GM12878 (cell line): Measurements from ENCODE around the gene SIPA1. TPM values are rescaled to one million over a fixed set of nuclear protein-coding genes. Genes with fewer than 3 reads are reported as not detected.
"Not testable (repeated sequence)": the region's sequence is repeated elsewhere in the genome, so short reads cannot be mapped to it uniquely, and the experiment has no call there.

Experiments
- ATAC-seq: fragments of 200-7000 bp; cut with Tn5 transposase; 3 replicates; pipeline ENCODE4 v1.9.1; 2020; ENCODE audit warnings: mild to moderate bottlenecking, moderate library complexity
- BruUV-seq: library from RNA; stranded (reverse); fragments of 400-500 nt; replicated peaks from 2 replicates; lab custom pipeline; 2021; lab: Mats Ljungman, UMichigan
- CTCF ChIA-PET: fragments of 300-600 bp; sonication (Branson Sonifier 250); formaldehyde crosslinking; extraction: SDS; loops from one replicate; lab custom pipeline; 2021; ENCODE audit warnings: inconsistent platforms; lab: Yijun Ruan, JAX
- POLR2A ChIA-PET: fragments of 350-600 bp; formaldehyde crosslinking; extraction: SDS; loops from one replicate; lab custom pipeline; 2021; ENCODE audit warnings: inconsistent platforms; lab: Charles Lee
- RAD21 ChIA-PET: fragments of 300-600 bp; sonication (Branson Sonifier 250); formaldehyde crosslinking; loops from one replicate; lab custom pipeline; 2023; ENCODE audit warnings: antibody characterized with exemption; ENCODE audit not compliant: unreplicated experiment; lab: Charles Lee
- SMC1A ChIA-PET: fragments of 300-600 bp; sonication (Branson Sonifier 250); formaldehyde crosslinking; loops from one replicate; lab custom pipeline; 2023; ENCODE audit not compliant: unreplicated experiment, uncharacterized antibody; lab: Charles Lee
- DNase-seq: peaks from one replicate; pipeline ENCODE4 v3.0.0-alpha.2; 2011; ENCODE audit warnings: low read depth, low spot score
- FAIRE-seq: peaks from 3 replicates; lab custom pipeline; 2011; peaks lifted over from hg19 to GRCh38; lab: Jason Lieb, UNC
- H2AFZ ChIP-seq: 2 replicates; pipeline ENCODE4 v1.6.0; 2011; ENCODE audit warnings: low read depth, low read length, control low read depth; ENCODE audit not compliant: control insufficient read depth
- H3K27ac ChIP-seq: 2 replicates; pipeline ENCODE4 v1.5.1; 2011; ENCODE audit warnings: control low read depth; ENCODE audit not compliant: control insufficient read depth, insufficient read depth
- H3K27me3 ChIP-seq, 2 experiments: replicated peaks in 1 of 2; 2 replicates each; pipeline versions ENCODE4 v1.6.0 to v1.6.1; 2011; ENCODE audit warnings: low read length in 1 of 2; ENCODE audit not compliant: control insufficient read depth in 2 of 2, insufficient read depth in 2 of 2
- H3K36me3 ChIP-seq, 2 experiments: 2 replicates each; pipeline ENCODE4 v1.5.1; 2011; ENCODE audit warnings: low read length in 1 of 2; ENCODE audit not compliant: control insufficient read depth in 2 of 2, insufficient read depth in 2 of 2
- H3K4me1 ChIP-seq: 2 replicates; pipeline ENCODE4 v1.6.1; 2011; ENCODE audit warnings: mild to moderate bottlenecking, low read length, moderate library complexity, mixed read lengths; ENCODE audit not compliant: control insufficient read depth, insufficient read depth
- H3K4me2 ChIP-seq: 2 replicates; pipeline ENCODE4 v1.6.0; 2011; ENCODE audit warnings: control low read depth; ENCODE audit not compliant: control insufficient read depth, insufficient read depth
- H3K4me3 ChIP-seq: fragments of 200-600 bp; sonication (generic); 2 replicates; pipeline ENCODE4 v1.5.1; 2016
- H3K79me2 ChIP-seq: 2 replicates; pipeline ENCODE4 v1.6.0; 2011; ENCODE audit warnings: low read length; ENCODE audit not compliant: control insufficient read depth, insufficient read depth
- H3K9ac ChIP-seq: 2 replicates; pipeline ENCODE4 v1.8.0; 2011; ENCODE audit warnings: low read length, control low read depth, mixed read lengths; ENCODE audit not compliant: control insufficient read depth, insufficient read depth
- H3K9me3 ChIP-seq: replicated peaks from 3 replicates; pipeline ENCODE4 v1.5.1; 2011; ENCODE audit warnings: mild to moderate bottlenecking, low read length; ENCODE audit not compliant: control insufficient read depth, insufficient read depth
- H4K20me1 ChIP-seq: 2 replicates; pipeline ENCODE4 v1.6.0; 2011; ENCODE audit not compliant: control insufficient read depth, insufficient read depth
- BCL11A ChIP-seq: IDR thresholded peaks from 2 replicates; pipeline ENCODE4 v1.6.1; 2011; ENCODE audit warnings: low read depth, low read length
- HDAC6 ChIP-seq: fragments of 200-600 bp; sonication (generic); IDR thresholded peaks from one replicate; pipeline ENCODE4 v1.8.0; 2017; ENCODE audit warnings: antibody characterized with exemption; ENCODE audit not compliant: unreplicated experiment
- POLR2A ChIP-seq: IDR thresholded peaks from 2 replicates; pipeline ENCODE4 v1.6.1; 2011; ENCODE audit warnings: low read depth, mild to moderate bottlenecking, low read length
- POLR2AphosphoS5 ChIP-seq: IDR thresholded peaks from 2 replicates; pipeline ENCODE4 v1.6.1; 2011; ENCODE audit warnings: mild to moderate bottlenecking, low read length, inconsistent platforms
- WGBS: methylation state at CpG from one replicate; pipeline ENCODE4 v1.1.6; 2016; ENCODE audit warnings: low lambda C conversion rate; ENCODE audit not compliant: insufficient replicate concordance, insufficient coverage; ENCODE audit errors: missing lambda C conversion rate; 5-methylcytosine and 5-hydroxymethylcytosine counted together
- in situ Hi-C: fragments of 300-500 bp; cut with MboI; formaldehyde crosslinking; loops from 9 replicates; pipeline ENCODE4 v1.14.3; 2018; ENCODE audit warnings: mixed read lengths
- intact Hi-C: fragments of 100-400 bp; cut with micrococcal nuclease; formaldehyde crosslinking; loops from one replicate; pipeline ENCODE4 v1.14.2; 2022; ENCODE audit not compliant: unreplicated experiment
- polyA plus RNA-seq, 11 experiments: library from polyadenylated mRNA; depleted of rRNA in 4 of 11; unstranded in 6 of 11; stranded (reverse) in 5 of 11; fragments of >200 nt; fragmentation: Nextera tagmentation in 4 of 11; fragmentation: Illumina TruSeq in 1 of 11; extraction: Ambion mirVana in 4 of 11; extraction: Trizol in 1 of 11; gene quantifications; 1 replicate in 1 of 11; 2 replicates in 10 of 11; pipeline versions ENCODE4 v1.2.1 to v1.2.3, GENCODE V29; 2011 to 2016; ENCODE audit warnings: inconsistent platforms in 2 of 11, missing spikeins in 2 of 11, low read depth in 1 of 11
- total RNA-seq, 4 experiments: library from RNA; depleted of rRNA in 3 of 4; stranded (reverse); fragments of >200 nt in 3 of 4; fragmentation: Illumina TruSeq in 1 of 4; extraction: Trizol in 1 of 4; gene quantifications; 2 replicates each; pipeline versions ENCODE4 v1.2.1 to v1.2.3, GENCODE V29; 2013 to 2021

SIPA1 gene
- total and polyA plus RNA-seq, 10 of the 15 experiments (the other 5 are each of a cell fraction or from before 2014, with no cell fraction given) = 1.0 to 139 (median 33.4) TPM

DNA sequence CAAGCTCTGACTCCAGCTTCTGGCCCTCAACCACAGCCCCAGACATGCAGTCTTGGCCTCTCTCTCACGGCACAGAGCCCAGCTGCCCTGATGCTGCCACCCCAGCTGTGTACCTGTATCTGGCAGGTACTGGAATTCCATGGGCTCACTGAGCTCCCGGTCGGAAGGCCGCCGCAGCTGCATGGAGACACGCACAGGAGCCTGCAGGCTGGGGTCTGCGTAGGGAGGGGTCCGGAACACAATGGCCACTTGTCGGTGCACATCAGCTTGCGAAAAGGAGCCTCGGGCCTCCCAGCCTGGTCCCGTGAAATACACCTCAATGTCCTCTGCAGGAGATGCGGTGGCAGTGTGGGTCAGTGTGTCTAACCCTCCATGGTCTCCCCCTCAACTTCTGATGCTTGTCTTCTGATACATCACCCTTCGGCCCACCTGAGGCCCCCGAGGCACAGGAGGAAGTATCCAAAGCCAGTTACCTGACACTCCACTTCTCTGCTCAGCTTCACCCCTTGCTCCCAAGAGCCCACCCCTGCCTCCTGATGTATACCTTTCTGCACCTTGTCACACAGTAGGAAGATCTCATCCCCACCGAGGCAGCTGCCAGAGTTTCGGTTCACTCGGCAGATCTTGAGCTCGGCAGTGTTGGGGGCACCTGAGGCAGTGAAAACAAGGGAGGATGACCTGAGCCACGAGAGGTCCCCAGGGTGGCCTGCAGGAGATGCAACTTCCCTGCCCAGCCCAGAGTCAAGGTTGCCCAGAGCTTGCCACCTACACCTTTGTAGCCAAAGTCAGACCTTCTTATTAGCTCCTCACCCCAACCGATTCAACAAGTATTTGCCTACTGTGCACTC, 20.5 kb downstream of the SIPA1 start:
- no peaks in the 10 kb centered on the region; the same call in none of the 2 replicates for H4K20me1 ChIP-seq
- no TSS peak for BruUV-seq
- H3K4me2 ChIP-seq = no peak overlapping the region
- ChIA-PET SMC1A (interaction anchor here (1.3 kb wide), 1 partner anchor 18 kb away, joined by 3 read pairs; no protein-coding TSS in a partner anchor), POLR2A (interaction anchor here (0.5 to 1.9 kb wide), 5 partner anchors 9 to 44 kb away, joined by 3 to 6 read pairs (median 4); partner anchors contain the start of genes MAP3K11 and PCNX3), CTCF (interaction anchor here (0.6 to 1.7 kb wide), 6 partner anchors 20 to 420 kb away, joined by 3 to 4 read pairs (median 3); partner anchors contain the start of gene SIPA1), RAD21 (no interaction called here)
- ATAC-seq (no peak), DNase-seq (no peak), FAIRE-seq (no peak)
- no peak overlapping the region for H3K9ac ChIP-seq
- H2AFZ ChIP-seq = no peak overlapping the region
- WGBS = 91% methylated on average over 21 of the region's 21 CpGs
- peaks cover 38 to 49% of the 10 kb centered on the region in 2 experiments for H3K36me3 ChIP-seq
- no peaks in the 10 kb centered on the region for H3K9me3 ChIP-seq
- H3K27ac ChIP-seq = no peak overlapping the region
- H3K27me3 ChIP-seq = no peaks in the 10 kb centered on the region
- in situ Hi-C loops = no loop called here
- H3K4me3 ChIP-seq = no peak overlapping the region
- TF ChIP-seq HDAC6 = no peak
- peak; percentile 46; the same call in 1 of the 2 replicates for TF ChIP-seq POLR2A
- intact Hi-C loops = no loop called here
- peaks cover 28% of the 10 kb centered on the region for H3K79me2 ChIP-seq
- peaks cover 15% of the 10 kb centered on the region for H3K4me1 ChIP-seq

DNA sequence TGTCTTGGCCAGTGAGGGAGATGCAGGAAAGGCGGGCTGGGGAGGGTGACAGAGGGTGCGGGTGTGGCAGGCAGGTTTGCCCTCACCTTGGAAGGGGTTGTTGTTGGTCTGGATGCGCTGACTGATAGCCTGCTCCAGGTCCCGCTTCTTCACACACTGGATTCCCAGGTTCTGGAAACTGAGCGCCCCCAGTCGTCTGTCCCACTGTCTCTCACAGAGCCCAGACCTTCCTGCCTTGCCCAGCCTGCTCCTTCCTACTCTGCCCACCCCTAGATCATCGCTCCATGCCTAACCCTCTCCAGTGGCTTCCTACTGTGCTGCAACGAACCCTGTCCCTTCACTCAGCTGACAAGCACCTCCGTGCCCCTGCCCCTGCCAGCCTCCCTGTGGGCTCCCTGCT, 22.1 kb downstream of the SIPA1 start:
- Histone ChIP-seq H3K9me3 (no peaks in the 10 kb centered on the region), H3K36me3 (peaks cover 30 to 39% of the 10 kb centered on the region in 2 experiments)
- RAD21 ChIA-PET = interaction anchor here (2.1 kb wide), 1 partner anchor 8 kb away, joined by 4 read pairs; no protein-coding TSS in a partner anchor
- TF ChIP-seq BCL11A = no peak
- TF ChIP-seq POLR2AphosphoS5 = peak; percentile 59
- TF ChIP-seq, all 136 proteins: peak for 1
- H3K4me2 ChIP-seq = no peak overlapping the region
- no peak overlapping the region for H2AFZ ChIP-seq
- BruUV-seq = TSS peak; percentile 39
- ChIA-PET POLR2A (interaction anchor here (1.3 to 1.9 kb wide), 3 partner anchors 8 to 21 kb away, joined by 3 to 4 read pairs (median 4); no protein-coding TSS in a partner anchor), SMC1A (no interaction called here), CTCF (no interaction called here)
- H3K27me3 ChIP-seq = no peaks in the 10 kb centered on the region
- no peak overlapping the region for H3K4me3 ChIP-seq
- H3K9ac ChIP-seq = no peak overlapping the region
- 95% methylated on average over 9 of the region's 9 CpGs for WGBS
- DNase-seq = no peak
- H3K79me2 ChIP-seq = peaks cover 28% of the 10 kb centered on the region
- peaks cover 9% of the 10 kb centered on the region for H3K4me1 ChIP-seq
- in situ Hi-C loops = no loop called here
- intact Hi-C loops = no loop called here
- no peak for ATAC-seq
- no peak for FAIRE-seq
- no peak overlapping the region for H3K27ac ChIP-seq
- H4K20me1 ChIP-seq = no peaks in the 10 kb centered on the region; the same call in none of the 2 replicates

DNA sequence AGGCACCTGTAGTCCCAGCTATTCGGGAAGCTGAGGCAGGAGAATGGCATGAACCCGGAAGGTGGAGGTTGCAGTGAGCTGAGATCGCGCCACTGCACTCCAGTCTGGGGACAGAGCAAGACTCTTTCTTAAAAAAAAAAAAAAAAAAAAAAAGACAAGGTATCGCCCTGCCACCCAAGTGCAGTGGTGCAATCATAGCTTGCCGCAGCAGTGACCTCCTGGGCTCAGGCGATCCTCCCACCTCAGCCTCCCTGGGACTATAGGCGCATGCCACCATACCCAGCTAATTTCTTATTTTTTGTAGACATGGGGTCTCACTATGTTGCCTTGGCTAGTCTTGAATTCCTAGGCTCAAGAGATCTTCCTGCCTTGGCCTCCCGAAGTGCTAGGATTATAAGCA, 23.0 kb downstream of the SIPA1 start:
- ATAC-seq, intact Hi-C loops, H3K27me3 ChIP-seq, in situ Hi-C loops, H3K9me3 ChIP-seq, CTCF ChIA-PET, BruUV-seq, H2AFZ ChIP-seq, H3K27ac ChIP-seq, H3K4me1 ChIP-seq, H4K20me1 ChIP-seq, FAIRE-seq, DNase-seq, H3K9ac ChIP-seq: not testable (repeated sequence)
- ChIA-PET RAD21 (interaction anchor here (2.1 kb wide), 1 partner anchor 9 kb away, joined by 4 read pairs; no protein-coding TSS in a partner anchor), SMC1A (interaction anchor here (0.7 kb wide), 1 partner anchor 8 kb away, joined by 3 read pairs; no protein-coding TSS in a partner anchor), POLR2A (interaction anchor here (0.6 to 1.3 kb wide), 5 partner anchors 8 to 1419 kb away, joined by 3 to 8 read pairs (median 4); no protein-coding TSS in a partner anchor)
- H3K79me2 ChIP-seq = peaks cover 28% of the 10 kb centered on the region
- H3K36me3 ChIP-seq = peaks cover 26 to 32% of the 10 kb centered on the region in 2 experiments
- WGBS = 79% methylated on average over 6 of the region's 9 CpGs
- H3K4me2 ChIP-seq = peak overlapping the region; percentile 92
- H3K4me3 ChIP-seq = peak overlapping the region; percentile 88; the same call in 1 of the 2 replicates
